HEK293 (cell line): ENCODE measurements around the gene KIT.

Experiments used
- CTCF ChIP-seq: fragments of 450-650 bp; formaldehyde crosslinking; IDR thresholded peaks from 2 replicates; pipeline ENCODE4 v1.5.1; 2016; ENCODE audit warnings: missing biosample characterization, missing genetic modification characterization
- KLF16 ChIP-seq: fragments of 450-650 bp; formaldehyde crosslinking; IDR thresholded peaks from 2 replicates; pipeline ENCODE4 v1.5.1; 2017; ENCODE audit warnings: missing biosample characterization, missing genetic modification characterization
- OVOL3 ChIP-seq: fragments of 450-650 bp; formaldehyde crosslinking; IDR thresholded peaks from 2 replicates; pipeline ENCODE4 v1.5.1; 2016; ENCODE audit warnings: missing biosample characterization, missing genetic modification characterization
- YY1 ChIP-seq: fragments of 450-650 bp; formaldehyde crosslinking; IDR thresholded peaks from 2 replicates; pipeline ENCODE4 v1.5.1; 2018; ENCODE audit warnings: missing biosample characterization, missing genetic modification characterization
- ZBTB20 ChIP-seq: fragments of 450-650 bp; formaldehyde crosslinking; IDR thresholded peaks from 2 replicates; pipeline ENCODE4 v1.5.1; 2016; ENCODE audit warnings: missing biosample characterization, missing genetic modification characterization
- ZNF133 ChIP-seq: fragments of 450-650 bp; formaldehyde crosslinking; IDR thresholded peaks from 2 replicates; pipeline ENCODE4 v1.5.1; 2016; ENCODE audit warnings: missing biosample characterization, missing genetic modification characterization
- ZNF140 ChIP-seq: fragments of 450-650 bp; formaldehyde crosslinking; IDR thresholded peaks from 2 replicates; pipeline ENCODE4 v1.5.1; 2016; ENCODE audit warnings: missing biosample characterization, missing genetic modification characterization
- ZNF341 ChIP-seq: fragments of 450-650 bp; formaldehyde crosslinking; IDR thresholded peaks from 2 replicates; pipeline ENCODE4; 2016; ENCODE audit warnings: low read depth, missing biosample characterization, missing genetic modification characterization
- ZNF544 ChIP-seq: fragments of 450-650 bp; formaldehyde crosslinking; IDR thresholded peaks from 2 replicates; pipeline ENCODE4 v1.5.0; 2017; ENCODE audit warnings: missing biosample characterization, missing genetic modification characterization
- ZNF610 ChIP-seq: fragments of 450-650 bp; formaldehyde crosslinking; IDR thresholded peaks from 2 replicates; pipeline ENCODE4 v1.5.1; 2016; ENCODE audit warnings: missing biosample characterization, missing genetic modification characterization, borderline replicate concordance
- ZNF624 ChIP-seq: fragments of 450-650 bp; formaldehyde crosslinking; IDR thresholded peaks from 2 replicates; pipeline ENCODE4 v1.5.1; 2017; ENCODE audit warnings: missing biosample characterization, missing genetic modification characterization
- TF ChIP-seq, protein P1 (sequence below): fragments of 450-650 bp; formaldehyde crosslinking; IDR thresholded peaks from 2 replicates; pipeline ENCODE4 v1.5.1; 2016; ENCODE audit warnings: missing biosample characterization, missing genetic modification characterization, low read depth

GRCh38 chr4:54678826-54679225, 21.1 kb downstream of the KIT start:
- TF ChIP-seq ZNF544 (tag by site-specific recombination) = no peak
- TF ChIP-seq CTCF (tag by site-specific recombination) = no peak
- TF ChIP-seq OVOL3 (tag by site-specific recombination) = no peak
- no peak for TF ChIP-seq YY1 (tag by site-specific recombination)
- TF ChIP-seq KLF16 (tag by site-specific recombination) = no peak
- TF ChIP-seq ZNF133 = no peak
- TF ChIP-seq ZNF610 (tag by site-specific recombination) = no peak
- no peak for TF ChIP-seq ZNF341
- no peak for TF ChIP-seq ZBTB20 (tag by site-specific recombination)
- TF ChIP-seq ZNF140 (tag by site-specific recombination) = no peak
- no peak for TF ChIP-seq ZNF624 (tag by site-specific recombination)
- TF ChIP-seq, protein P1, sequence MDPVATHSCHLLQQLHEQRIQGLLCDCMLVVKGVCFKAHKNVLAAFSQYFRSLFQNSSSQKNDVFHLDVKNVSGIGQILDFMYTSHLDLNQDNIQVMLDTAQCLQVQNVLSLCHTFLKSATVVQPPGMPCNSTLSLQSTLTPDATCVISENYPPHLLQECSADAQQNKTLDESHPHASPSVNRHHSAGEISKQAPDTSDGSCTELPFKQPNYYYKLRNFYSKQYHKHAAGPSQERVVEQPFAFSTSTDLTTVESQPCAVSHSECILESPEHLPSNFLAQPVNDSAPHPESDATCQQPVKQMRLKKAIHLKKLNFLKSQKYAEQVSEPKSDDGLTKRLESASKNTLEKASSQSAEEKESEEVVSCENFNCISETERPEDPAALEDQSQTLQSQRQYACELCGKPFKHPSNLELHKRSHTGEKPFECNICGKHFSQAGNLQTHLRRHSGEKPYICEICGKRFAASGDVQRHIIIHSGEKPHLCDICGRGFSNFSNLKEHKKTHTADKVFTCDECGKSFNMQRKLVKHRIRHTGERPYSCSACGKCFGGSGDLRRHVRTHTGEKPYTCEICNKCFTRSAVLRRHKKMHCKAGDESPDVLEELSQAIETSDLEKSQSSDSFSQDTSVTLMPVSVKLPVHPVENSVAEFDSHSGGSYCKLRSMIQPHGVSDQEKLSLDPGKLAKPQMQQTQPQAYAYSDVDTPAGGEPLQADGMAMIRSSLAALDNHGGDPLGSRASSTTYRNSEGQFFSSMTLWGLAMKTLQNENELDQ = no peak
